Liver (tissue), 9 donors: Measurements from ENCODE around the gene JAGN1. TPM values are rescaled to one million over a fixed set of nuclear protein-coding genes. Genes with fewer than 3 reads are reported as not detected.

Source experiments
- DNase-seq: peaks from one replicate; pipeline ENCODE4 v3.0.0-alpha.2; 2017; ENCODE audit warnings: low spot score
- H3K27ac ChIP-seq, 2 donors: one replicate each; pipeline ENCODE4 v1.7.0; 2013; ENCODE audit warnings: inconsistent platforms in 2 of 2, low read length in 2 of 2, control low read depth in 1 of 2, low read depth in 1 of 2, mild to moderate bottlenecking in 1 of 2
- H3K27me3 ChIP-seq, 4 donors: one replicate each; pipeline versions ENCODE4 v1.6.1 to v1.7.0; 2013; ENCODE audit warnings: low read length in 3 of 4, inconsistent platforms in 1 of 4, mild to moderate bottlenecking in 1 of 4, moderate library complexity in 1 of 4; ENCODE audit not compliant: control insufficient read depth in 4 of 4, insufficient read depth in 4 of 4
- H3K36me3 ChIP-seq, 4 donors: one replicate each; pipeline versions ENCODE4 v1.6.1 to v1.7.0; 2013; ENCODE audit warnings: low read length in 3 of 4, mild to moderate bottlenecking in 3 of 4, low read depth in 1 of 4, moderate library complexity in 1 of 4; ENCODE audit not compliant: control insufficient read depth in 4 of 4, insufficient read depth in 3 of 4
- H3K4me1 ChIP-seq, 4 donors: one replicate each; pipeline versions ENCODE4 v1.6.1 to v1.7.0; 2013; ENCODE audit warnings: low read length in 3 of 4, mild to moderate bottlenecking in 3 of 4, moderate library complexity in 1 of 4; ENCODE audit not compliant: control insufficient read depth in 4 of 4, insufficient read depth in 4 of 4
- H3K4me3 ChIP-seq, 3 donors: one replicate each; pipeline versions ENCODE4 v1.6.1 to v1.7.0; 2013; ENCODE audit warnings: low read length in 3 of 3, control low read depth in 1 of 3, low read depth in 1 of 3, mild to moderate bottlenecking in 1 of 3
- H3K9ac ChIP-seq, 2 donors: one replicate each; pipeline ENCODE4 v1.7.0; 2013; ENCODE audit warnings: low read length in 2 of 2, mild to moderate bottlenecking in 2 of 2, moderate library complexity in 2 of 2, control low read depth in 1 of 2, low read depth in 1 of 2
- H3K9me3 ChIP-seq, 4 donors: one replicate each; pipeline versions ENCODE4 v1.6.1 to v1.7.0; 2013; ENCODE audit warnings: low read length in 3 of 4; ENCODE audit not compliant: control insufficient read depth in 4 of 4
- EGR1 ChIP-seq, 2 donors: IDR thresholded peaks; 2 replicates each; pipeline ENCODE4 v1.6.1; 2016 to 2018; ENCODE audit warnings: antibody characterized with exemption in 2 of 2, low read depth in 2 of 2
- FOXA1 ChIP-seq: IDR thresholded peaks from 2 replicates; pipeline ENCODE4 v1.6.1; 2016; ENCODE audit warnings: antibody characterized with exemption
- FOXA2 ChIP-seq: IDR thresholded peaks from 2 replicates; pipeline ENCODE4 v1.6.1; 2016; ENCODE audit warnings: antibody characterized with exemption
- GABPA ChIP-seq, 2 donors: IDR thresholded peaks in 1 of 2; conservative IDR thresholded peaks in 1 of 2; 2 replicates each; pipeline ENCODE4 v1.6.1; 2016; ENCODE audit warnings: antibody characterized with exemption in 2 of 2, mild to moderate bottlenecking in 1 of 2, moderate library complexity in 1 of 2
- HNF4A ChIP-seq, 2 donors: conservative IDR thresholded peaks; 2 replicates each; pipeline ENCODE4 v1.6.1; 2016; ENCODE audit warnings: antibody characterized with exemption in 2 of 2, mild to moderate bottlenecking in 2 of 2
- HNF4G ChIP-seq: IDR thresholded peaks from 2 replicates; pipeline ENCODE4 v1.6.1; 2016; ENCODE audit warnings: antibody characterized with exemption
- JUND ChIP-seq, 2 donors: IDR thresholded peaks; 2 replicates each; pipeline ENCODE4 v1.6.1; 2016; ENCODE audit warnings: antibody characterized with exemption in 2 of 2
- NR2F2 ChIP-seq: IDR thresholded peaks from 2 replicates; pipeline ENCODE4 v1.6.1; 2016; ENCODE audit warnings: antibody characterized with exemption
- RAD21 ChIP-seq, 2 donors: IDR thresholded peaks; 2 replicates each; pipeline ENCODE4 v1.6.1; 2016; ENCODE audit warnings: antibody characterized with exemption in 2 of 2, mild to moderate bottlenecking in 2 of 2
- RXRA ChIP-seq, 2 donors: IDR thresholded peaks; 2 replicates each; pipeline ENCODE4 v1.6.1; 2017 to 2018; ENCODE audit warnings: antibody characterized with exemption in 2 of 2, mild to moderate bottlenecking in 1 of 2
- SP1 ChIP-seq: IDR thresholded peaks from 2 replicates; pipeline ENCODE4 v1.6.1; 2018; ENCODE audit warnings: antibody characterized with exemption, mild to moderate bottlenecking
- TAF1 ChIP-seq: conservative IDR thresholded peaks from 2 replicates; pipeline ENCODE4 v1.6.1; 2016; ENCODE audit warnings: antibody characterized with exemption, mild to moderate bottlenecking
- YY1 ChIP-seq: IDR thresholded peaks from 2 replicates; pipeline ENCODE4 v1.6.1; 2016; ENCODE audit warnings: antibody characterized with exemption, mild to moderate bottlenecking
- WGBS: extraction: QIAGEN DNeasy Blood & Tissue Kit; methylation state at CpG from one replicate; pipeline ENCODE4 v1.1.7; 2013; 5-methylcytosine and 5-hydroxymethylcytosine counted together
- polyA plus RNA-seq, 2 donors: library from polyadenylated mRNA; stranded (reverse) in 1 of 2; unstranded in 1 of 2; fragments of 200-250 nt in 1 of 2; fragments of >200 nt in 1 of 2; fragmentation: Nextera tagmentation in 1 of 2; extraction: Ambion mirVana in 1 of 2; gene quantifications; one replicate each; pipeline versions ENCODE4 v1.2.1 to v1.2.3, GENCODE V29; 2013 to 2015
- total RNA-seq, 2 donors: library from RNA; depleted of rRNA; stranded (reverse); fragments of >200 nt; gene quantifications; one replicate each; pipeline ENCODE4 v1.2.3, GENCODE V29; 2014
- TF ChIP-seq, protein P1 (sequence below): IDR thresholded peaks from 2 replicates; pipeline ENCODE4 v1.6.1; 2016; ENCODE audit warnings: antibody characterized with exemption
- TF ChIP-seq, protein P2 (sequence below): IDR thresholded peaks from 2 replicates; pipeline ENCODE4 v1.6.1; 2016; ENCODE audit warnings: antibody characterized with exemption
- TF ChIP-seq, protein P3 (sequence below): fragments of 150-350 bp; IDR thresholded peaks from 2 replicates; pipeline ENCODE4 v1.5.1; 2017; ENCODE audit warnings: improper control_type of control experiment, low read depth, low read length; ENCODE audit not compliant: missing input control
- TF ChIP-seq, protein P4 (sequence below): IDR thresholded peaks from 2 replicates; pipeline ENCODE4 v1.6.1; 2016; ENCODE audit warnings: antibody characterized with exemption
- TF ChIP-seq, protein P5 (sequence below): IDR thresholded peaks from 2 replicates; pipeline ENCODE4 v1.6.1; 2016; ENCODE audit warnings: antibody characterized with exemption, mild to moderate bottlenecking
- donor health status: healthy.
- donor health status: healthy.
- donor health status: healthy.
- donor health status: healthy.
- donor health status: healthy.

Gene JAGN1
- total and polyA plus RNA-seq, 4 donors = 18.0 to 46.8 (median 30.6) TPM

DNA sequence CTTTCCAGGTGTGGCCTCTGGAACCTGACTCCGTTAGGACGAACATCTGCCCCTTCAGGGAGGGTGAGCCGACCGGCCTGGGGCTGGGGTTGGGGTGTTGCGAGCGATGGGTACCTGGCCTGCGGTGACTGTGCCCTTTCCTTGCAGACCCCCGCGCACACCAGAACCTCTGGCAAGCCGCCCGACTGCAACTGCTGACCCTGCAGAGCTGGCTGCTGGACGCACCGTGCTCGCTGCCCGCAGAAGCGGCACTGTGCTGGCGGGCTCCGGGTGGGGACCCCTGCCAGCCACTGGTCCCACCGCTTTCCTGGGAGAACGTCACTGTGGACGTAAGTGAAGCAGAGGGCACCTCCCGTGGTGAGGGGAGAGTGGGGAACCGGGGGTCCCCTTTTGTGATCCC lies 37.7 kb downstream of the JAGN1 start:
- WGBS = 94% methylated on average over 23 of the region's 23 CpGs
- TF ChIP-seq TAF1 (no peak), HNF4A (conservative IDR thresholded peaks at IDR 0.05) (no peak), RAD21 (IDR thresholded peaks at IDR 0.05) (no peak), YY1 (no peak), EGR1 (IDR thresholded peaks at IDR 0.05; ENCODE audit: low read depth in 2 of 2) (no peak), NR2F2 (no peak), HNF4G (no peak), JUND (IDR thresholded peaks at IDR 0.05) (no peak), GABPA (IDR thresholded peaks at IDR 0.05 in 1 of 2, conservative IDR thresholded peaks at IDR 0.05 in 1 of 2) (no peak), FOXA2 (no peak), RXRA (IDR thresholded peaks at IDR 0.05) (no peak), FOXA1 (no peak), SP1 (no peak)
- TF ChIP-seq, protein P1, sequence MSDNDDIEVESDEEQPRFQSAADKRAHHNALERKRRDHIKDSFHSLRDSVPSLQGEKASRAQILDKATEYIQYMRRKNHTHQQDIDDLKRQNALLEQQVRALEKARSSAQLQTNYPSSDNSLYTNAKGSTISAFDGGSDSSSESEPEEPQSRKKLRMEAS = no peak
- TF ChIP-seq, protein P2, sequence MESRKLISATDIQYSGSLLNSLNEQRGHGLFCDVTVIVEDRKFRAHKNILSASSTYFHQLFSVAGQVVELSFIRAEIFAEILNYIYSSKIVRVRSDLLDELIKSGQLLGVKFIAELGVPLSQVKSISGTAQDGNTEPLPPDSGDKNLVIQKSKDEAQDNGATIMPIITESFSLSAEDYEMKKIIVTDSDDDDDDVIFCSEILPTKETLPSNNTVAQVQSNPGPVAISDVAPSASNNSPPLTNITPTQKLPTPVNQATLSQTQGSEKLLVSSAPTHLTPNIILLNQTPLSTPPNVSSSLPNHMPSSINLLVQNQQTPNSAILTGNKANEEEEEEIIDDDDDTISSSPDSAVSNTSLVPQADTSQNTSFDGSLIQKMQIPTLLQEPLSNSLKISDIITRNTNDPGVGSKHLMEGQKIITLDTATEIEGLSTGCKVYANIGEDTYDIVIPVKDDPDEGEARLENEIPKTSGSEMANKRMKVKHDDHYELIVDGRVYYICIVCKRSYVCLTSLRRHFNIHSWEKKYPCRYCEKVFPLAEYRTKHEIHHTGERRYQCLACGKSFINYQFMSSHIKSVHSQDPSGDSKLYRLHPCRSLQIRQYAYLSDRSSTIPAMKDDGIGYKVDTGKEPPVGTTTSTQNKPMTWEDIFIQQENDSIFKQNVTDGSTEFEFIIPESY = no peak
- TF ChIP-seq, protein P3, sequence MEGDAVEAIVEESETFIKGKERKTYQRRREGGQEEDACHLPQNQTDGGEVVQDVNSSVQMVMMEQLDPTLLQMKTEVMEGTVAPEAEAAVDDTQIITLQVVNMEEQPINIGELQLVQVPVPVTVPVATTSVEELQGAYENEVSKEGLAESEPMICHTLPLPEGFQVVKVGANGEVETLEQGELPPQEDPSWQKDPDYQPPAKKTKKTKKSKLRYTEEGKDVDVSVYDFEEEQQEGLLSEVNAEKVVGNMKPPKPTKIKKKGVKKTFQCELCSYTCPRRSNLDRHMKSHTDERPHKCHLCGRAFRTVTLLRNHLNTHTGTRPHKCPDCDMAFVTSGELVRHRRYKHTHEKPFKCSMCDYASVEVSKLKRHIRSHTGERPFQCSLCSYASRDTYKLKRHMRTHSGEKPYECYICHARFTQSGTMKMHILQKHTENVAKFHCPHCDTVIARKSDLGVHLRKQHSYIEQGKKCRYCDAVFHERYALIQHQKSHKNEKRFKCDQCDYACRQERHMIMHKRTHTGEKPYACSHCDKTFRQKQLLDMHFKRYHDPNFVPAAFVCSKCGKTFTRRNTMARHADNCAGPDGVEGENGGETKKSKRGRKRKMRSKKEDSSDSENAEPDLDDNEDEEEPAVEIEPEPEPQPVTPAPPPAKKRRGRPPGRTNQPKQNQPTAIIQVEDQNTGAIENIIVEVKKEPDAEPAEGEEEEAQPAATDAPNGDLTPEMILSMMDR = no peak
- TF ChIP-seq, protein P4, sequence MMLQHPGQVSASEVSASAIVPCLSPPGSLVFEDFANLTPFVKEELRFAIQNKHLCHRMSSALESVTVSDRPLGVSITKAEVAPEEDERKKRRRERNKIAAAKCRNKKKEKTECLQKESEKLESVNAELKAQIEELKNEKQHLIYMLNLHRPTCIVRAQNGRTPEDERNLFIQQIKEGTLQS = no peak
- TF ChIP-seq, protein P5, sequence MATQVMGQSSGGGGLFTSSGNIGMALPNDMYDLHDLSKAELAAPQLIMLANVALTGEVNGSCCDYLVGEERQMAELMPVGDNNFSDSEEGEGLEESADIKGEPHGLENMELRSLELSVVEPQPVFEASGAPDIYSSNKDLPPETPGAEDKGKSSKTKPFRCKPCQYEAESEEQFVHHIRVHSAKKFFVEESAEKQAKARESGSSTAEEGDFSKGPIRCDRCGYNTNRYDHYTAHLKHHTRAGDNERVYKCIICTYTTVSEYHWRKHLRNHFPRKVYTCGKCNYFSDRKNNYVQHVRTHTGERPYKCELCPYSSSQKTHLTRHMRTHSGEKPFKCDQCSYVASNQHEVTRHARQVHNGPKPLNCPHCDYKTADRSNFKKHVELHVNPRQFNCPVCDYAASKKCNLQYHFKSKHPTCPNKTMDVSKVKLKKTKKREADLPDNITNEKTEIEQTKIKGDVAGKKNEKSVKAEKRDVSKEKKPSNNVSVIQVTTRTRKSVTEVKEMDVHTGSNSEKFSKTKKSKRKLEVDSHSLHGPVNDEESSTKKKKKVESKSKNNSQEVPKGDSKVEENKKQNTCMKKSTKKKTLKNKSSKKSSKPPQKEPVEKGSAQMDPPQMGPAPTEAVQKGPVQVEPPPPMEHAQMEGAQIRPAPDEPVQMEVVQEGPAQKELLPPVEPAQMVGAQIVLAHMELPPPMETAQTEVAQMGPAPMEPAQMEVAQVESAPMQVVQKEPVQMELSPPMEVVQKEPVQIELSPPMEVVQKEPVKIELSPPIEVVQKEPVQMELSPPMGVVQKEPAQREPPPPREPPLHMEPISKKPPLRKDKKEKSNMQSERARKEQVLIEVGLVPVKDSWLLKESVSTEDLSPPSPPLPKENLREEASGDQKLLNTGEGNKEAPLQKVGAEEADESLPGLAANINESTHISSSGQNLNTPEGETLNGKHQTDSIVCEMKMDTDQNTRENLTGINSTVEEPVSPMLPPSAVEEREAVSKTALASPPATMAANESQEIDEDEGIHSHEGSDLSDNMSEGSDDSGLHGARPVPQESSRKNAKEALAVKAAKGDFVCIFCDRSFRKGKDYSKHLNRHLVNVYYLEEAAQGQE = no peak
- Histone ChIP-seq H3K4me1 (peaks cover 0 to 9% (median 6%) of the 10 kb centered on the region in 4 donors), H3K27me3 (no peaks in the 10 kb centered on the region), H3K4me3 (no peak overlapping the region), H3K27ac (no peak overlapping the region), H3K9me3 (no peaks in the 10 kb centered on the region), H3K36me3 (peaks cover 2 to 45% (median 25%) of the 10 kb centered on the region in 4 donors), H3K9ac (no peak overlapping the region)
- no peak for DNase-seq
